Natural killer cell treated with Interleukin-12 subunit alpha and Interleukin-12 subunit beta and Interleukin-15 and Interleukin-18, amount 100 ng/mL, for 72 hours (primary cell): ENCODE results near the gene XPNPEP3. TPM values are rescaled to one million over a fixed set of nuclear protein-coding genes. Genes with fewer than 3 reads are reported as not detected.

Experiments used
- ATAC-seq, 2 donors: fragments of 150-1000 bp; cut with Tn5 transposase in 1 of 2; sonication (Bioruptor Pico), chemical (Tn5 transposase) in 1 of 2; 2 replicates each; pipeline ENCODE4 v1.10.0; 2021
- DNase-seq: peaks from one replicate; pipeline ENCODE4 v3.0.0; 2022; ENCODE audit warnings: low spot score
- H3K27ac Mint-ChIP-seq, 2 donors: 1 replicate in 1 of 2; 2 replicates in 1 of 2; pipeline ENCODE4 v1.8.0; 2022; ENCODE audit warnings: mixed read lengths in 2 of 2, mild to moderate bottlenecking in 1 of 2, moderate library complexity in 1 of 2
- H3K27me3 Mint-ChIP-seq, 2 donors: 1 replicate in 1 of 2; 2 replicates in 1 of 2; pipeline ENCODE4 v1.8.0; 2022; ENCODE audit warnings: mixed read lengths in 2 of 2
- H3K36me3 Mint-ChIP-seq: one replicate; pipeline ENCODE4 v1.8.0; 2022; ENCODE audit warnings: mixed read lengths
- H3K4me1 Mint-ChIP-seq, 2 donors: 1 replicate in 1 of 2; 2 replicates in 1 of 2; pipeline ENCODE4 v1.8.0; 2022; ENCODE audit warnings: low read depth in 2 of 2, mixed read lengths in 2 of 2, mild to moderate bottlenecking in 1 of 2
- H3K4me3 Mint-ChIP-seq: one replicate; pipeline ENCODE4 v1.8.0; 2022; ENCODE audit warnings: mixed read lengths
- H3K9me3 Mint-ChIP-seq: 2 replicates; pipeline ENCODE4 v1.8.0; 2022; ENCODE audit warnings: mixed read lengths
- total RNA-seq, 2 donors: library from RNA; stranded (reverse); gene quantifications; one replicate each; pipeline ENCODE4 v1.2.3, GENCODE V29; 2022

XPNPEP3 gene
- total RNA-seq, 2 donors from 2014 or later = 16.2 to 26.1 TPM

DNA sequence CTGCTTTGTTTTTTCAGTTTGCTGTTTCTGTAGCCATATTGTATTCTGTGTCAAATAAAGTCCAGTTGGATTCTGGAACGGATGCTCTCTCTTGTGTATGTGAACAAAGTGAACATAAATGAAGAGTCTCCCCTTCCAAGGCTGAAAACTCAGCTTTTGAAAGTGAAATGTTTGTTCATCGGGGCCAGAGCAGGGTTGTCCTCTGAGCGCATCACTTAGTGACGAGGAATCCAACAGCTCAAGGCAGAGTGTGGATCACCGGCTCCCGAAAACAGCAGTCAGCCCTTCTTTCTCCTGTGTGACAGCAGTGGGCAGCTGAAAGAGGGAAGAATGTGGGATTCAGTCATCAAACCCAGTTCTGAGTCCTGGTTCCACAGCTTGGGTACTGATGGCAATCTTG lies 115.6 kb downstream of the XPNPEP3 start:
- Mint-ChIP-seq H3K9me3 (no peaks in the 10 kb centered on the region), H3K27ac (no peak overlapping the region), H3K4me3 (no peak overlapping the region), H3K27me3 (no peaks in the 10 kb centered on the region), H3K36me3 (peaks cover 4% of the 10 kb centered on the region), H3K4me1 (peaks cover 0 to 4% of the 10 kb centered on the region in 2 donors)
- DNase-seq (no peak), ATAC-seq (no peak)

DNA sequence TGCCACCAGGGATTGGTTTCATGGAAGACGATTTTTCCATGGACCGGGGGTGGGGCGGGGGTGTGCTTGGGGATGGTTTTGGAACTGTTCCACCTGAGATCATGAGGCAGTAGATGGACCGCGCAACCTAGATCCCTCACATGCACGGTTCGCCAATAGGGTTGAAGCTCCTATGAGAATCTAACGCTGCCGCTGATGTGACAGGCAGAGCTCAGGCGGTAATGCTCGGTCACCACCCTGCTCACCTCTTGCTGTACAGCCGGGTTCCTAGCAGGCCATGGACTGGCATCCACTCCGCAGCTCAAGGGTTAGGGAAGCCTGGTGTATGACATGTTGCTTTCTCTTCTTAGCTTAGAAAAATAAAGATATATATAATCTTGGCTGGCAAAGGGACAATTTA lies 116.2 kb downstream of the XPNPEP3 start:
- Mint-ChIP-seq H3K27ac (no peak overlapping the region), H3K36me3 (peaks cover 4% of the 10 kb centered on the region)

DNA sequence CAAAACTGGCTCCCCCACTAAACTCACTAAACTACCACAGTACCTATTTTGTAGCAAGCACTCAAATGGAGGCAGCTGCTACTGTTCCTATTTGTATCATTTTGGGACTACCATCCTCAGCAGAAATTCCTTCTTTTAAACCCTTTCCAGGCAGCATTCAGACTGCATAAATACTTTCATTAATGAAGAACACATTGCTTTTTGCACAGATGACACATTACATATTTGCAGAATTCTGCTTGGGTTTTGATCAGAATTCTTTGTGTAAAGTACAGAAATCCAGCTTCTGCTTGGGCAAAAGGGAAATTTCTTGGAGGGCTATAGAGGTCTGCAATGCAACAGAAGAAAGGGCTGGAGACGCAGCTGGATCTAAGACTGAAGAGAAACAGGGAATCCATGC lies 118.4 kb downstream of the XPNPEP3 start:
- no peaks in the 10 kb centered on the region for H3K27me3 Mint-ChIP-seq
- H3K4me3 Mint-ChIP-seq = no peak overlapping the region
- no peak overlapping the region for H3K27ac Mint-ChIP-seq
- no peaks in the 10 kb centered on the region for H3K9me3 Mint-ChIP-seq
- no peak for ATAC-seq
- peaks cover 4% of the 10 kb centered on the region for H3K36me3 Mint-ChIP-seq
- no peak for DNase-seq
- peaks cover 0 to 2% of the 10 kb centered on the region in 2 donors for H3K4me1 Mint-ChIP-seq

More for the DNA sequence above, 116.2 kb downstream of the XPNPEP3 start:
- ATAC-seq (no peak), DNase-seq (no peak)
- H3K27me3 Mint-ChIP-seq = no peaks in the 10 kb centered on the region
- H3K4me3 Mint-ChIP-seq = no peak overlapping the region
- no peaks in the 10 kb centered on the region for H3K9me3 Mint-ChIP-seq
- H3K4me1 Mint-ChIP-seq = peaks cover 0 to 4% of the 10 kb centered on the region in 2 donors

DNA sequence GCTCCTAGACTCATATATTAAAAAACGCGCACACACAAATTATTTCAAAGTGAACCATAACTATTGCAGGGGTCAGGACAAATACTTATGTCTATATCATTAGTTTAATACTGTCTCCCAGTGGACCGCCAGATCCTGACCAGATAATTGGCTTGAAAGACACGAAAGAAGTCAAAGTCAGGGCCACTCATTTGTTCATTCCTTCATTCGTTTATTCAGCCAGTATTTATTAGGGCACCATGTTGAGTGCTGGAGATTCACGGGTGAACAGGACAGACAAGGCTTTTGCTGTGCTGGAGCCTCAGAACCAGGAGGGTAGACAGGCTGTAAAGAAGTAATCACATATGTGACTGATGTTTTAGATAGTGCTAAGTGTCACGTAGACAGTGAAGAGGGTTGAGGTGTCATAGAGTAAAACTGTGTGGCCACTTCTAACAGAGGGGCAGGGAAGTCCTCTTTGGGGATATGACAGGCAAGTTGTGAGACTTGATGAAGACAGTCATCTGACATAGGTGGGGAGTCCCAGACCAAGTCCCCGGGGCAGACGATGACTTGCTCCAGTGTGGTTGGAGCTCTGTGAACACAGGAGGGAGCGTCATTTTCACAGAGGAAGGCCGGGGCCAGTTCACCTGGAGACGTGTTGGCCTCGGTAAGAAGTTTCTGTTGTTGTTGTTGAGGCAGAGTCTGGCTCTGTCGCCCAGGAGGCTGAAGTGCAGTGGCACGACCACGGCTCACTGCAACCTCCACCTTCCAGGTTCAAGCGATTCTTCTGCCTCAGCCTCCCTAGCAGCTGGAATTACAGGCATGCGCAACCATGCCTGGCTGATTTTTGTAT lies 120.1 kb downstream of the XPNPEP3 start:
- peaks cover 4% of the 10 kb centered on the region for H3K36me3 Mint-ChIP-seq
- DNase-seq (no peak), ATAC-seq (no peak)
- no peaks in the 10 kb centered on the region for H3K27me3 Mint-ChIP-seq
- H3K4me1 Mint-ChIP-seq = no peaks in the 10 kb centered on the region
- no peaks in the 10 kb centered on the region for H3K9me3 Mint-ChIP-seq
- no peak overlapping the region for H3K4me3 Mint-ChIP-seq
- no peak overlapping the region for H3K27ac Mint-ChIP-seq

DNA sequence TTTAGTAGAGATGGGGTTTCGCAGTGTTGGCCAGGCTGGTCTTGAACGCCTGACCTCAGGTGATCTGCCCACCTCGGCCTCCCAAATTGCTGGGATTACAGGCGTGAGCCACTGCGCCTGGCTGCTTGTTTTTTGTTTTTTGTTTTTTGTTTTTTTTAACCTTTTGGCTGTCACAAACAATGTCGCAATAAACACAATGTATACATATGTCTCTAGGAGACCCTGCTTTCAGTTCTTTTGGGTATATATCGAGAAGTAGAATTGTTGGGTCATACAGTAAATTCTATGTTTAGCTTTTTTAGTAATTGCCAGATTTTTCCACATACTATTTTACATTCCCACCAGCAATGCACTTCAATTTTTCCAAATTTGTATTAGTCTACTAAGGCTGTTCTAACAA lies 122.2 kb downstream of the XPNPEP3 start:
- H3K4me1 Mint-ChIP-seq = no peaks in the 10 kb centered on the region
- no peak overlapping the region for H3K27ac Mint-ChIP-seq
- no peaks in the 10 kb centered on the region for H3K27me3 Mint-ChIP-seq
- ATAC-seq (no peak), DNase-seq (no peak)
- H3K36me3 Mint-ChIP-seq = no peaks in the 10 kb centered on the region
- no peak overlapping the region for H3K4me3 Mint-ChIP-seq
- H3K9me3 Mint-ChIP-seq = no peaks in the 10 kb centered on the region

DNA sequence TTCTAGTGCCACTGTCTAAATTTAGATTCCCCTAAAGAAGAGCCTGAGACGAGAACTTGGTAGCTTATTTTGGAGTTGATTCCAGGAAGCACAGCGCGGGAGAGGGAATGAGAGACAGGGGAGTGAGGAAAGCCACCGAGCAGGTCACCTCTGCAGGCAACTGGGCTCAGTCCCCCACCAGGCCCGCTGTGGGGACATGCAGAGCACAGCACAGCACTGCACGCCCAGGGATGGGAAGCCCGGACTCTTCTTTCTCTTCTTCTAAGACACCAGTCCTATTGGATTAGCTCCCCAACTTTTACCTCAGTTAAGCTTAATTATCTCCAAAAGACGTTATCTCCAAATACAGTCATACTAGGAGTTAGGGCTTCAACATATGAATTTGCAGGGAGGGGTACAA lies 122.9 kb downstream of the XPNPEP3 start:
- no peaks in the 10 kb centered on the region for H3K4me1 Mint-ChIP-seq
- DNase-seq (no peak), ATAC-seq (no peak)
- H3K27ac Mint-ChIP-seq = no peak overlapping the region
- H3K9me3 Mint-ChIP-seq = no peaks in the 10 kb centered on the region
- H3K4me3 Mint-ChIP-seq = no peak overlapping the region
- no peaks in the 10 kb centered on the region for H3K36me3 Mint-ChIP-seq
- no peaks in the 10 kb centered on the region for H3K27me3 Mint-ChIP-seq

Other genes starting within 250 kb of the XPNPEP3 start
- gene MRTFA, start 220.4 kb upstream of the XPNPEP3 start, total RNA-seq = 10 to 100 TPM; 53.4 to 86.9 TPM
- not detected for gene MCHR1, start 177.7 kb upstream of the XPNPEP3 start, total RNA-seq
- 10 to 100 TPM; 31.0 to 39.1 TPM for gene SLC25A17, start 37.8 kb upstream of the XPNPEP3 start, total RNA-seq
- gene ST13, start 509 bp upstream of the XPNPEP3 start, total RNA-seq = 100 to 1,000 TPM; 119 to 126 TPM
- gene DNAJB7, start 5.0 kb downstream of the XPNPEP3 start, total RNA-seq = not detected
- 10 to 100 TPM; 47.8 to 65.9 TPM for gene RBX1, start 94.2 kb downstream of the XPNPEP3 start, total RNA-seq
- gene EP300, start 235.4 kb downstream of the XPNPEP3 start, total RNA-seq = 100 to 1,000 TPM in 1 of 2 donors, 10 to 100 TPM in 1; 92.0 to 106 TPM